ENCODE data around the gene TMEM258.

- TF ChIP-seq POLR2A (IDR thresholded peaks at IDR 0.05; ENCODE audit: low read depth, low read length) = peak; percentile 67; the same call in 1 of the 2 replicates
- TF ChIP-seq POLR2AphosphoS5 (IDR thresholded peaks at IDR 0.05; ENCODE audit: low read depth, low read length) = peak; percentile 80
- TF ChIP-seq TAF1 (IDR thresholded peaks at IDR 0.05; ENCODE audit: borderline replicate concordance, low read depth, low read length) = no peak; the same call in 1 of the 2 replicates
These were observed 35.4 kb upstream of the TMEM258 start, which contains the start of gene FADS2 for GRCh38 chr11:61827571-61828378.
